MG63 (cell line): ENCODE measurements around the gene RASL11A. TPM values are rescaled to one million over a fixed set of nuclear protein-coding genes. Genes with fewer than 3 reads are reported as not detected.
"Not testable (repeated sequence)": the region's sequence is repeated elsewhere in the genome, so short reads cannot be mapped to it uniquely, and the experiment has no call there.

Experiments used
- DNase-seq: peaks from one replicate; pipeline ENCODE4 v3.0.0-alpha.2; 2020
- H3K27me3 ChIP-seq: fragments of 250-450 bp; sonication (Bioruptor Pico); 2 replicates; pipeline ENCODE4 v1.5.1; 2020; ENCODE audit warnings: mild to moderate bottlenecking, moderate library complexity
- H3K36me3 ChIP-seq: fragments of 250-450 bp; sonication (Bioruptor Pico); 2 replicates; pipeline ENCODE4 v1.5.1; 2020; ENCODE audit warnings: mild to moderate bottlenecking, moderate library complexity
- H3K4me3 ChIP-seq: fragments of 250-450 bp; sonication (Bioruptor Pico); 2 replicates; pipeline ENCODE4 v1.5.1; 2020; ENCODE audit warnings: mild to moderate bottlenecking, moderate library complexity
- H3K9me3 ChIP-seq: fragments of 250-450 bp; sonication (Bioruptor Pico); 2 replicates; pipeline ENCODE4 v1.5.1; 2020; ENCODE audit warnings: mild to moderate bottlenecking, moderate library complexity
- total RNA-seq: library from RNA; depleted of rRNA; stranded (reverse); fragments of >200 nt; shearing (Covaris generic); gene quantifications from 2 replicates; pipeline ENCODE4 v1.2.3, GENCODE V29; 2014; ENCODE audit warnings: low replicate concordance; rRNA removed

RASL11A gene
- 19.9 and 25.8 TPM in 2 replicates for total RNA-seq

- Histone ChIP-seq H3K4me3 (peak within 1 kb of the TSS; percentile 62), H3K9me3 (no peaks in the 10 kb centered on the region), H3K27me3 (no peaks in the 10 kb centered on the region), H3K36me3 (peaks cover 12% of the 10 kb centered on the region)
- DNase-seq = peak; percentile 87
Measured at GRCh38 chr13:27270594-27271520, at the start of gene RASL11A. Gene RASL11A, plus strand, starts transcription at chr13:27270830. Its CDS starts 115 bp downstream, at chr13:27270945.

- not testable (repeated sequence) for H3K27me3 ChIP-seq, H3K4me3 ChIP-seq, H3K36me3 ChIP-seq, DNase-seq, H3K9me3 ChIP-seq
Measured at GRCh38 chr13:27222100-27222499, 48.5 kb upstream of the RASL11A start.

GRCh38 chr13:27226991-27227390 lies 43.6 kb upstream of the RASL11A start:
- Histone ChIP-seq H3K27me3 (no peaks in the 10 kb centered on the region), H3K4me3 (no peak overlapping the region), H3K9me3 (peaks cover 13% of the 10 kb centered on the region), H3K36me3 (no peaks in the 10 kb centered on the region)
- no peak for DNase-seq

- Histone ChIP-seq H3K27me3 (no peaks in the 10 kb centered on the region), H3K36me3 (no peaks in the 10 kb centered on the region), H3K9me3 (peaks cover 17% of the 10 kb centered on the region), H3K4me3 (no peak overlapping the region)
- no peak for DNase-seq
Measured at GRCh38 chr13:27228131-27228530, 42.5 kb upstream of the RASL11A start.

- H3K4me3 ChIP-seq = no peak overlapping the region
- DNase-seq = no peak
Measured at GRCh38 chr13:27229642-27230041, 41.0 kb upstream of the RASL11A start.

GRCh38 chr13:27233964-27234363 lies 36.7 kb upstream of the RASL11A start:
- Histone ChIP-seq H3K36me3 (no peaks in the 10 kb centered on the region), H3K9me3 (peaks cover 10% of the 10 kb centered on the region), H3K4me3 (no peak overlapping the region)

More at GRCh38 chr13:27229642-27230041, 41.0 kb upstream of the RASL11A start:
- H3K9me3 ChIP-seq = peaks cover 17% of the 10 kb centered on the region
- H3K27me3 ChIP-seq = no peaks in the 10 kb centered on the region
- no peaks in the 10 kb centered on the region for H3K36me3 ChIP-seq

GRCh38 chr13:27236478-27236877 lies 34.2 kb upstream of the RASL11A start:
- Histone ChIP-seq H3K9me3 (peaks cover 7% of the 10 kb centered on the region), H3K36me3 (no peaks in the 10 kb centered on the region), H3K4me3 (no peak overlapping the region), H3K27me3 (no peaks in the 10 kb centered on the region)
- no peak for DNase-seq

More at GRCh38 chr13:27233964-27234363, 36.7 kb upstream of the RASL11A start:
- no peaks in the 10 kb centered on the region for H3K27me3 ChIP-seq
- no peak for DNase-seq

GRCh38 chr13:27242702-27243101 lies 27.9 kb upstream of the RASL11A start:
- no peak for DNase-seq
- Histone ChIP-seq H3K9me3 (no peaks in the 10 kb centered on the region), H3K4me3 (no peak overlapping the region), H3K36me3 (no peaks in the 10 kb centered on the region), H3K27me3 (no peaks in the 10 kb centered on the region)

- no peak for DNase-seq
- H3K4me3 ChIP-seq = no peak overlapping the region
- H3K27me3 ChIP-seq = no peaks in the 10 kb centered on the region
- no peaks in the 10 kb centered on the region for H3K36me3 ChIP-seq
- no peaks in the 10 kb centered on the region for H3K9me3 ChIP-seq
Measured at GRCh38 chr13:27245610-27246009, 25.0 kb upstream of the RASL11A start.

GRCh38 chr13:27250833-27251165 lies 19.8 kb upstream of the RASL11A start:
- H3K4me3 ChIP-seq = peak overlapping the region; percentile 92
- peaks cover 43% of the 10 kb centered on the region for H3K36me3 ChIP-seq
- no peak for DNase-seq
- H3K9me3 ChIP-seq = no peaks in the 10 kb centered on the region
- H3K27me3 ChIP-seq = no peaks in the 10 kb centered on the region

- Histone ChIP-seq H3K27me3 (no peaks in the 10 kb centered on the region), H3K4me3 (peak within 1 kb of the TSS; percentile 92), H3K9me3 (no peaks in the 10 kb centered on the region), H3K36me3 (peaks cover 49% of the 10 kb centered on the region)
- DNase-seq = peak; percentile 95
Measured at GRCh38 chr13:27251166-27252091, 19.2 kb upstream of the RASL11A start, which contains the start of gene RPL21. Gene RPL21, plus strand, starts transcription at chr13:27251558. Its CDS starts 2,219 bp downstream, at chr13:27253777.

GRCh38 chr13:27252467-27252866 lies 18.2 kb upstream of the RASL11A start:
- no peak for DNase-seq
- Histone ChIP-seq H3K27me3 (no peaks in the 10 kb centered on the region), H3K36me3 (peaks cover 59% of the 10 kb centered on the region), H3K9me3 (no peaks in the 10 kb centered on the region), H3K4me3 (peak overlapping the region; percentile 92)

- Histone ChIP-seq H3K27me3 (no peaks in the 10 kb centered on the region), H3K36me3 (peaks cover 88% of the 10 kb centered on the region), H3K4me3 (no peak overlapping the region), H3K9me3 (no peaks in the 10 kb centered on the region)
- no peak for DNase-seq
Measured at GRCh38 chr13:27257233-27257568, 13.4 kb upstream of the RASL11A start.

- H3K9me3 ChIP-seq = no peaks in the 10 kb centered on the region
- DNase-seq = no peak
- H3K27me3 ChIP-seq = no peaks in the 10 kb centered on the region
- no peak overlapping the region for H3K4me3 ChIP-seq
- peaks cover 87% of the 10 kb centered on the region for H3K36me3 ChIP-seq
Measured at GRCh38 chr13:27257648-27258253, 12.9 kb upstream of the RASL11A start.

GRCh38 chr13:27258637-27259386 lies 11.8 kb upstream of the RASL11A start:
- no peaks in the 10 kb centered on the region for H3K9me3 ChIP-seq
- H3K27me3 ChIP-seq = no peaks in the 10 kb centered on the region
- H3K4me3 ChIP-seq = no peak overlapping the region
- peaks cover 78% of the 10 kb centered on the region for H3K36me3 ChIP-seq
- DNase-seq = no peak

GRCh38 chr13:27259831-27260230 lies 10.8 kb upstream of the RASL11A start:
- peaks cover 72% of the 10 kb centered on the region for H3K36me3 ChIP-seq
- H3K9me3 ChIP-seq = no peaks in the 10 kb centered on the region
- H3K27me3 ChIP-seq = no peaks in the 10 kb centered on the region
- no peak for DNase-seq
- no peak overlapping the region for H3K4me3 ChIP-seq
